Glutamatergic neuron (in vitro differentiated cells): ENCODE results near the gene ZNF850. TPM values are rescaled to one million over a fixed set of nuclear protein-coding genes. Genes with fewer than 3 reads are reported as not detected.
A peak's percentile ranks its signal among the peaks of the same experiment; 100 is the strongest.

ENCODE experiments used
- DNase-seq: peaks from one replicate; pipeline ENCODE4 v3.0.0; 2022
- H3K27ac Mint-ChIP-seq: one replicate; pipeline ENCODE4 v1.8.0; 2020; ENCODE audit warnings: mild to moderate bottlenecking, mixed read lengths, inconsistent platforms; ENCODE audit not compliant: unreplicated experiment
- H3K27me3 Mint-ChIP-seq: one replicate; pipeline ENCODE4 v1.8.0; 2020; ENCODE audit warnings: mild to moderate bottlenecking, moderate library complexity, mixed read lengths, inconsistent platforms; ENCODE audit not compliant: unreplicated experiment
- H3K36me3 Mint-ChIP-seq: one replicate; pipeline ENCODE4 v1.8.0; 2020; ENCODE audit warnings: mild to moderate bottlenecking, mixed read lengths, inconsistent platforms; ENCODE audit not compliant: unreplicated experiment
- H3K4me1 Mint-ChIP-seq: one replicate; pipeline ENCODE4 v1.8.0; 2020; ENCODE audit warnings: mild to moderate bottlenecking, low read depth, mixed read lengths, inconsistent platforms; ENCODE audit not compliant: unreplicated experiment
- H3K4me3 Mint-ChIP-seq: one replicate; pipeline ENCODE4 v1.8.0; 2020; ENCODE audit warnings: mild to moderate bottlenecking, mixed read lengths, inconsistent platforms; ENCODE audit not compliant: unreplicated experiment
- H3K9me3 Mint-ChIP-seq: one replicate; pipeline ENCODE4 v1.8.0; 2020; ENCODE audit warnings: mild to moderate bottlenecking, moderate library complexity, mixed read lengths, inconsistent platforms; ENCODE audit not compliant: unreplicated experiment
- long read RNA-seq: library from polyadenylated mRNA; unstranded; transcript quantifications from one replicate; pipeline ENCODE4 v2.0.0, GENCODE V29; 2020; ENCODE audit not compliant: unreplicated experiment
- total RNA-seq: library from RNA; stranded (reverse); fragmentation: NEBNext Ultra II Directional; extraction: Animal tissue kit (Norgen Biotek cat#: 25700); gene quantifications from one replicate; pipeline ENCODE4 v1.2.1, GENCODE V29; 2021; ENCODE audit not compliant: unreplicated experiment
- TF ChIP-seq, protein P1 (sequence below): fragments of 200-600 bp; sonication (generic); IDR thresholded peaks from one replicate; pipeline ENCODE4 v1.5.0; 2021; ENCODE audit not compliant: partially characterized antibody, unreplicated experiment

Gene ZNF850
- 3.8 TPM for total RNA-seq
- long read RNA-seq = 0 reads

DNA sequence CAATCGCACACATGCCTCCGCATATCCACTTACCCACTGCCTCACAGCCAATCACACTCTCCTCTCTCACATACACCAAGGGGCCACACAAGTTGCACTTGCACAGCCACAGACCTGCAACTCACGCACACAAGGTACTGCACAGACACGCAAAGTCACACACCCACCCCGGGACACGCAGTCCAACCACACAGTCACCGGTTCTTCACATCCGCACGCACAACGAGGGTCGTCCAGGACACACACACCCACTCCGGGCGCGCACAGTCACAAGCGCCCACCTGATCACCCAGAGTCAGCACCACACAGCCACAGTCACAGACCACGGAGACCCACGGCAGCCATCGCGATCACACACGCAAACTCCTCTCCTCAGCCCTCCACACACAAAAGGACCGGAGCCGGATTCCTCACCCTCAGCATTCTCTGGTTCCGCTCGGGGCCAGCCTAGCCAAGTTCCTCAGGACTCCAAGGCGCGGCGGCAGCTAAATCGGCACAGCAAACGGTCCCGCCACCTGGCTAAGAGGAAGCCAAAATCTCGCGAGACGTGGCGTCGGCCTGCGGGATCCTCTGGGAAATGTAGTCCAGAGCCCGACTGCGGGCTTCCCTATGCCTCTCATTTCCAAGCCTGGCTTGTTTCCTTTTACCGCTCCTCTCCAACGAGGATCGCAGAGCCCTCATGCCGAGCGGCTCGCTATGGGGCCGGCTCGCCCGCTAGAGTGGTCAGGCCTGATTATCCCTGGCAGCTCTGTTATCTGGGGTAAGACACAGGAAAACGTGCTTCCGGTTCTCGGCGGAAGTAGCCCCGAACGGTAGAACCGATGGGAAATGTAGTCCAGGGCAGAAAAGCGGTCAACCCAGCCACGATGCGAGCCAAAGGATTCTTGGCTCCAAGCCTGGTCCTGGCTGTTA lies at the start of gene ZNF850:
Gene ZNF850 (minus strand): TSS at position 497 of the 912 bp plus-strand sequence. CDS start 10,201 bp downstream, outside the sequence.
- Mint-ChIP-seq H3K9me3 (peaks cover 15% of the 10 kb centered on the region), H3K27me3 (no peaks in the 10 kb centered on the region), H3K27ac (peak within 1 kb of the TSS; percentile 82), H3K4me1 (peaks cover 10% of the 10 kb centered on the region), H3K36me3 (peaks cover 10% of the 10 kb centered on the region), H3K4me3 (peak within 1 kb of the TSS; percentile 99)
- TF ChIP-seq, protein P1, sequence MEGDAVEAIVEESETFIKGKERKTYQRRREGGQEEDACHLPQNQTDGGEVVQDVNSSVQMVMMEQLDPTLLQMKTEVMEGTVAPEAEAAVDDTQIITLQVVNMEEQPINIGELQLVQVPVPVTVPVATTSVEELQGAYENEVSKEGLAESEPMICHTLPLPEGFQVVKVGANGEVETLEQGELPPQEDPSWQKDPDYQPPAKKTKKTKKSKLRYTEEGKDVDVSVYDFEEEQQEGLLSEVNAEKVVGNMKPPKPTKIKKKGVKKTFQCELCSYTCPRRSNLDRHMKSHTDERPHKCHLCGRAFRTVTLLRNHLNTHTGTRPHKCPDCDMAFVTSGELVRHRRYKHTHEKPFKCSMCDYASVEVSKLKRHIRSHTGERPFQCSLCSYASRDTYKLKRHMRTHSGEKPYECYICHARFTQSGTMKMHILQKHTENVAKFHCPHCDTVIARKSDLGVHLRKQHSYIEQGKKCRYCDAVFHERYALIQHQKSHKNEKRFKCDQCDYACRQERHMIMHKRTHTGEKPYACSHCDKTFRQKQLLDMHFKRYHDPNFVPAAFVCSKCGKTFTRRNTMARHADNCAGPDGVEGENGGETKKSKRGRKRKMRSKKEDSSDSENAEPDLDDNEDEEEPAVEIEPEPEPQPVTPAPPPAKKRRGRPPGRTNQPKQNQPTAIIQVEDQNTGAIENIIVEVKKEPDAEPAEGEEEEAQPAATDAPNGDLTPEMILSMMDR = no peak
- peak; percentile 96 for DNase-seq

DNA sequence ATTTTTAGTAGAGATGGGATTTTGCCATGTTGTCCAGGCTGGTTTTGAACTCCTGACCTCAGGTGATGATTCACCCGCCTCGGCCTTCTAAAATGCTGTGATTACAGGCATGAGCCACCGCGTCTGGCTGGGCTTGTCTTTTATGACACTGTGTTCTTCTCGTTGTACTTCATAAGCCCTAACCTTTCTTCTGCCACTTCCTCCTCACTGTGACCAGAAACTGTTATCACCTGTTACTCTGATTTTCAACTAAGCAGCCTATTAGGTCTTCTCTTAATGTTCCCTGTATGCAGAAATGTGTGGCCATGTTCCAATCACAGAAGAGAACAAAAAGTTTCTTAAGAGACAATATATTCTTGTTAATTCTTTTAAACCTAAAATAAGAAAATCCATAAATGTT lies 49.2 kb upstream of the ZNF850 start:
- Mint-ChIP-seq H3K27ac (no peak overlapping the region), H3K4me3 (no peak overlapping the region), H3K36me3 (peaks cover 67% of the 10 kb centered on the region), H3K9me3 (peaks cover 46% of the 10 kb centered on the region), H3K4me1 (no peaks in the 10 kb centered on the region), H3K27me3 (peaks cover 5% of the 10 kb centered on the region)
- TF ChIP-seq, protein P1 = no peak
- DNase-seq = no peak

DNA sequence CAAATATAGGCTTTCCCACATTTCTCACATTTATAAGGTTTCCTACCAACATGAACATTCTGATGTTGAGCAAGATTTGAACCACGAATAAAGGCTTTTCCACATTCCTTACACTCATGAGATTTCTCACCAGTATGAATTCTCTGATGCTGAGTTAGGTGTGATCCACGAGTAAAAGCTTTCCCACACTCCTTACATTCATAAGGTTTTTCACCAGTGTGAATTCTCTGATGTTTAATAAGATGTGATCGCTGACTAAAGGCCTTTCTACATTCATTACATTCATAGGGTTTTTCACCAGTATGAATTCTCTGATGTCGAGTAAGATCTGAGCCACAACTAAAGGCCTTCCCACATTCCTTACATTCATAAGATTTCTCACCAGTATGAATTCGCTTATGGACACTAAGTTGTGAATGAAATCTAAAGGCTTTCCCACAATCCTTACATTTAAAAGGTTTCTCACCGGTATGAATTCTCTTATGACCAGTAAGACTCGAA lies 46.6 kb upstream of the ZNF850 start:
- H3K4me3 Mint-ChIP-seq = no peak overlapping the region
- H3K4me1 Mint-ChIP-seq = no peaks in the 10 kb centered on the region
- peaks cover 33% of the 10 kb centered on the region for H3K9me3 Mint-ChIP-seq
- DNase-seq = no peak
- H3K36me3 Mint-ChIP-seq = peaks cover 48% of the 10 kb centered on the region
- no peak overlapping the region for H3K27ac Mint-ChIP-seq
- TF ChIP-seq, protein P1 = no peak
- peaks cover 2% of the 10 kb centered on the region for H3K27me3 Mint-ChIP-seq

DNA sequence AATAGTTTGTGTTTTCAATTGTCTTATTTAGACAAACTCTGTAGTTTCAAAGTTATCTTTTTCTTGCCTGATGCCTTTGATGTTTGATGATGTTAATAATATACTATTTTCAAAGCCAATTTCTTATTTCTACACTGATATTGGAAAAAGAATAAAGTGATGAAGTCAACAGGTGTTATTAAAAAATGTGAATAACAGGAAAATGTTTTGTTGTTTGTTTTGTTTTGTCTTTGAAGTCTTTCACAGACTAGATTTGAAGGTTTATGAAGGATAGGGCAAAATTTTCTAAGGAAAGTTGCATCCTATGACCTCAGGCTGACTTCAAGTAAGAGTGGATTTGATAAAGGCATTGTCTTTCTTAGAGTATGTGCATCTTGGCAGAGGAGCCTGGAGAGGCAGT lies 34.4 kb upstream of the ZNF850 start:
- TF ChIP-seq, protein P1 = no peak
- Mint-ChIP-seq H3K4me3 (no peak overlapping the region), H3K9me3 (peaks cover 15% of the 10 kb centered on the region), H3K27me3 (no peaks in the 10 kb centered on the region), H3K4me1 (no peaks in the 10 kb centered on the region), H3K27ac (no peak overlapping the region), H3K36me3 (peaks cover 26% of the 10 kb centered on the region)
- no peak for DNase-seq

DNA sequence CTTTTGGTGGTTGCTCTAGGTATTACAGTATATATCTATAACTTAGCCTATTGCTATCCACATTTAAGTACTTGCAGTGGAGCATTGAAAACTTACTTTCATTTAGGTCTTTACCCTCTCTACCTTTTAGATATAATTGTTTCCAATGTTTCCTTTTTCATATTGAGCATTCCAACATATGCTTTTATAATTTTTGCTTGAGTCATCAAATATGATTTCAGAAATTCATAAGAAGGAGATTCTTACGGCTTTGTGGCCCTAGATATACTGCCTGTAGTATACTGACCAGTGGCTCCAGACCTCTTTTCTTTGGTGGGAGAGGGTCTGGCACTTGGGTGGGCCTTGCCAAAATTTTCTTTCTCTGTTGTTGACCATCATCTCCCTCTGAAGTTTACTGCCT lies 32.8 kb upstream of the ZNF850 start:
- no peaks in the 10 kb centered on the region for H3K27me3 Mint-ChIP-seq
- H3K4me3 Mint-ChIP-seq = no peak overlapping the region
- H3K4me1 Mint-ChIP-seq = no peaks in the 10 kb centered on the region
- no peak overlapping the region for H3K27ac Mint-ChIP-seq
- peaks cover 16% of the 10 kb centered on the region for H3K36me3 Mint-ChIP-seq
- peaks cover 13% of the 10 kb centered on the region for H3K9me3 Mint-ChIP-seq
- DNase-seq = no peak
- TF ChIP-seq, protein P1 = peak; percentile 11
